K562 (cell line): ENCODE measurements around the gene ARHGAP35. TPM values are rescaled to one million over a fixed set of nuclear protein-coding genes. Genes with fewer than 3 reads are reported as not detected.
A peak's percentile ranks its signal among the peaks of the same experiment; 100 is the strongest.

Source experiments
- CREB3L1 ChIP-seq: fragments of 450-650 bp; IDR thresholded peaks from 2 replicates; pipeline ENCODE4 v1.6.1; 2014; ENCODE audit warnings: low read depth, mild to moderate bottlenecking, moderate library complexity, borderline replicate concordance
- ETV1 ChIP-seq: fragments of 450-650 bp; conservative IDR thresholded peaks from 2 replicates; pipeline ENCODE4 v1.6.1; 2016; ENCODE audit warnings: missing genetic modification characterization, control low read depth, low read depth, missing compliant biosample characterization
- HDAC1 ChIP-seq, 2 experiments: fragments of 450-650 bp; IDR thresholded peaks; 2 replicates each; pipeline ENCODE4 v1.6.1; 2016 to 2017; ENCODE audit warnings: inconsistent platforms in 1 of 2, mild to moderate bottlenecking in 1 of 2, moderate library complexity in 1 of 2
- HDAC2 ChIP-seq: fragments of 450-650 bp; IDR thresholded peaks from 2 replicates; pipeline ENCODE4 v1.6.1; 2016; ENCODE audit warnings: mild to moderate bottlenecking
- HMGN3 ChIP-seq: IDR thresholded peaks from 2 replicates; pipeline ENCODE4 v1.6.1; 2011; ENCODE audit warnings: borderline replicate concordance, low read depth, mild to moderate bottlenecking, mixed read lengths, low read length; ENCODE audit not compliant: insufficient read length; ENCODE audit errors: extremely low read depth
- JUN ChIP-seq, 2 experiments: sonication (generic) in 1 of 2; formaldehyde crosslinking in 1 of 2; IDR thresholded peaks; 2 replicates each; pipeline versions ENCODE4 v1.6.1 to v1.8.0; 2012 to 2022; ENCODE audit warnings: borderline replicate concordance in 2 of 2, mild to moderate bottlenecking in 2 of 2, improper control_type of control experiment in 1 of 2, low read depth in 1 of 2, low read length in 1 of 2, missing genetic modification reagents in 1 of 2
- MNT ChIP-seq, 2 experiments: fragments of 450-650 bp; conservative IDR thresholded peaks; 2 replicates each; pipeline ENCODE4 v1.6.1; 2017; ENCODE audit warnings: mild to moderate bottlenecking in 2 of 2, moderate library complexity in 2 of 2
- MTA1 ChIP-seq: fragments of 450-650 bp; IDR thresholded peaks from 2 replicates; pipeline ENCODE4 v1.6.1; 2017; ENCODE audit warnings: borderline replicate concordance
- PHF8 ChIP-seq: fragments of 200-600 bp; sonication (generic); IDR thresholded peaks from 2 replicates; pipeline ENCODE4 v1.6.1; 2012; ENCODE audit warnings: mixed run types, mild to moderate bottlenecking, inconsistent platforms, low read length, moderate library complexity, borderline replicate concordance
- SREBF1 ChIP-seq: fragments of 150-350 bp; IDR thresholded peaks from 2 replicates; pipeline ENCODE4 v1.6.1; 2014; ENCODE audit warnings: antibody characterized with exemption, low read depth, low read length, borderline replicate concordance
- TCF7L2 ChIP-seq: fragments of 150-350 bp; IDR thresholded peaks from 2 replicates; pipeline ENCODE4 v1.6.1; 2016; ENCODE audit warnings: low read depth, mild to moderate bottlenecking, low read length, moderate library complexity
- ZBTB49 ChIP-seq: sonication (generic); formaldehyde crosslinking; IDR thresholded peaks from 2 replicates; pipeline ENCODE4 v1.8.0; 2022; ENCODE audit warnings: missing genetic modification reagents, mild to moderate bottlenecking, borderline replicate concordance
- ZNF143 ChIP-seq: sonication (generic); formaldehyde crosslinking; IDR thresholded peaks from 2 replicates; pipeline ENCODE4 v1.9.0; 2022; ENCODE audit warnings: mild to moderate bottlenecking, missing genetic modification reagents
- ZNF583 ChIP-seq: fragments of 250-450 bp; sonication (Bioruptor Pico); IDR thresholded peaks from 2 replicates; pipeline ENCODE4 v1.4.0; 2020
- ZNF639 ChIP-seq, 2 experiments: fragments of 200-800 bp in 1 of 2; sonication (Bioruptor generic) in 1 of 2; sonication (generic) in 1 of 2; formaldehyde crosslinking in 1 of 2; IDR thresholded peaks in 1 of 2; conservative IDR thresholded peaks in 1 of 2; 2 replicates each; pipeline versions ENCODE4 v1.5.0 to v1.6.1; 2016 to 2020; ENCODE audit warnings: missing compliant biosample characterization in 1 of 2, missing genetic modification characterization in 1 of 2, missing genetic modification reagents in 1 of 2
- polyA plus RNA-seq, 8 experiments: library from polyadenylated mRNA; depleted of rRNA in 4 of 8; stranded (reverse) in 5 of 8; unstranded in 3 of 8; fragments of >200 nt; fragmentation: Nextera tagmentation in 2 of 8; fragmentation: Illumina TruSeq in 1 of 8; extraction: Ambion mirVana in 2 of 8; extraction: Trizol in 1 of 8; gene quantifications; 2 replicates each; pipeline versions ENCODE4 v1.2.1 to v1.2.3, GENCODE V29; 2011 to 2014; ENCODE audit warnings: inconsistent platforms in 1 of 8, missing spikeins in 1 of 8
- total RNA-seq, 7 experiments: library from RNA; depleted of rRNA in 6 of 7; stranded (reverse); fragments of >200 nt in 6 of 7; fragmentation: Illumina TruSeq in 2 of 7; extraction: Trizol in 2 of 7; gene quantifications; 2 replicates each; pipeline versions ENCODE4 v1.2.1 to v1.2.3, GENCODE V29; 2011 to 2021; ENCODE audit warnings: low replicate concordance in 1 of 7

Gene ARHGAP35
- total and polyA plus RNA-seq, 9 of the 15 experiments (the other 6 are each of a cell fraction or from before 2014, with no cell fraction given), result 0.27 to 26.4 (median 10.2) TPM

GRCh38 chr19:46850228-46851203, 10.3 kb upstream of the ARHGAP35 start, which contains the start of gene AP2S1 (continued):
- peak in 1 of 2 experiments; percentile 78; a peak in 2 of 4 replicates for TF ChIP-seq MNT (conservative IDR thresholded peaks at IDR 0.05)
- TF ChIP-seq TCF7L2, result peak; percentile 50; the same call in 1 of the 2 replicates
- TF ChIP-seq PHF8, result peak; percentile 75; the same call in 1 of the 2 replicates
- TF ChIP-seq MTA1, result peak; percentile 6; the same call in 1 of the 2 replicates
- TF ChIP-seq ZNF639 (CRISPR knock-in tag; conservative IDR thresholded peaks at IDR 0.05 in 1 of 2, IDR thresholded peaks at IDR 0.05 in 1 of 2), result peak in 1 of 2 experiments; percentile 96; a peak in 2 of 4 replicates
- peak; percentile 58; the same call in 1 of the 2 replicates for TF ChIP-seq ZNF583
- TF ChIP-seq ETV1 (tag), result peak; percentile 68
- no peak; the same call in 1 of the 2 replicates for TF ChIP-seq HDAC2
- TF ChIP-seq HDAC1 (IDR thresholded peaks at IDR 0.05), result peak in 1 of 2 experiments; percentile 84; a peak in 2 of 4 replicates
- TF ChIP-seq ZBTB49 (CRISPR knock-in tag), result 0 out of 2 replicates have a peak, but pooled peaks have one; percentile 5
- TF ChIP-seq ZNF143 (CRISPR knock-in tag), result peak; percentile 98
- peak; percentile 77 for TF ChIP-seq JUN (IDR thresholded peaks at IDR 0.05; ENCODE audit: borderline replicate concordance, low read depth, low read length)
- no peak for TF ChIP-seq JUN (CRISPR knock-in tag; IDR thresholded peaks at IDR 0.05; ENCODE audit: borderline replicate concordance)
- peak; percentile 98 for TF ChIP-seq CREB3L1
- TF ChIP-seq SREBF1, result peak; percentile 82; the same call in 1 of the 2 replicates
- peak; percentile 62 for TF ChIP-seq HMGN3
